IPS-11a (cell line): ENCODE measurements around the gene NSD1.
"Not testable (repeated sequence)": the region's sequence is repeated elsewhere in the genome, so short reads cannot be mapped to it uniquely, and the experiment has no call there.

Source experiments
- H3K4me3 ChIP-seq: one replicate; pipeline ENCODE4 v1.5.1; 2013; ENCODE audit warnings: low read depth, low read length, control low read depth

Gene NSD1

DNA sequence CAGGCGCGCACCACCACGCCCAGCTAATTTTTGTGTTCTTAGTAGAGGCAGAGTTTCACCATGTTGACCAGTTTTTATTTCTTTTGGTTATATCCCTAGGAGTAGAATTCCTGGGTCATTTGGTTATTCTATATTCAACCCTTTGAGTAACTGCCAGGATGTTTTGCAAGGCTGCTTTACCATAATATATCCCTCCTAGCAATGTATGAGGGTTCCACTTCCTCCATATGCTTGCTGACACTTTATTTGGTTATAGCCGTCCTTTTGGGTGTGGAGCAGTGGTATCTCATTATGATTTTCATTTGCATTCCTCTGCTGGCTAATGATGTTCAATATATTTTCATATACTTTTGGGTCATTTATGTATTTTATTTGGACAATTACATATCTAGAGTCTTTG, 88.7 kb downstream of the NSD1 start:
- no peak overlapping the region for H3K4me3 ChIP-seq

DNA sequence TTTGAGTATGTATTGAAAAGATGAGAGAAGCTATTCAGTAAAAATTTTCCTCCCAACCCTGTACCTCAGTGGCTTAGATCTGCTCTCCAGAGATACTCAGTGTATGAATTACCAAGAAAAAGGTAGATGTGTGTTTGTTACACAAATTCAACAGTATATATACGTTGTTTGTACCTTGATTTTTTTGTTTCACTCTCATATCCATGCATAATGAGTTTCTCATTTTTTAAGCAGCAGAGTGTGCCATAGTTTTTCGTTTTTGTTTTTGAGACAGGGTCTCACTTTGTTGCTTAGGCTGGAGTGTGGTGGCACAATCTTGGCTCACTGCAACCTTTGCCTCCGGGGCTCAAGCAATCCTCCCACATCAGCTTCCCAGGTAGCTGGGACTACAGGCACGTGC, 92.2 kb downstream of the NSD1 start:
- H3K4me3 ChIP-seq: no peak overlapping the region

DNA sequence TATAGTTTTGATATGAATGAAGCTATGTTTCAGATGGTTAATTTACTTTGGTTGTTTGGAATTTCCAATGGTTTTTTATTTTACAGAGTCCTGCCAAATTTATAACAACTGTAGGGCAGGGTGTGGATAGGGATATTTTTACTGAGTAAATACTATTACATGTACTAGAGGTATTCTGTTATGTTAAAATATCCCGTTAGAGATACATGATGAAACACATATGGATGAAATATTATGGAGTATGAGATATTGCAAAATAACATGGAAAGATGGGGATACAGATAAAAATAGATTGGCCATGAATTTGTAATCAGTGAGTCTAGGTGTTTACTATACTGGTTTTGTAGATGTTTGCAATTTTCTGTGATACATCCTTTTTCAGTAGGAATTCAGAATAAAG, 93.3 kb downstream of the NSD1 start:
- no peak overlapping the region for H3K4me3 ChIP-seq

DNA sequence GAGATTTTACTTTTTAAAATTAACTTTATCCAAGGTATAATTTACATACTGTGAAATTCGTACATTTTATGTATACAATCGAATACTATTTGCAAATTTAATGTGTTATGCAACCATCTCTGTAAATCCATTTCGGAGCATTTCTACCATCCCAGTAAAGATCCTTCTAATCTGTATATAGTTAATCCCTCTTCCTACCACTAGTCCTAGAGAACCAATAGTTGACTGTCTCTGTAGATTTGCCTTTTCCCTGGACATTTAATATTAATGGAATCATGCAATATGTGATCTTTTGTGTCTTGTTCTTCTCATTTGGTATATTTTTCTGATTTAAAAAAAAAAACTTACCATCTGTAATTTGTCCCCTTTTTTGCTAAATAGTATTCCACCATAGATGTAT, 95.2 kb downstream of the NSD1 start:
- no peak overlapping the region for H3K4me3 ChIP-seq

DNA sequence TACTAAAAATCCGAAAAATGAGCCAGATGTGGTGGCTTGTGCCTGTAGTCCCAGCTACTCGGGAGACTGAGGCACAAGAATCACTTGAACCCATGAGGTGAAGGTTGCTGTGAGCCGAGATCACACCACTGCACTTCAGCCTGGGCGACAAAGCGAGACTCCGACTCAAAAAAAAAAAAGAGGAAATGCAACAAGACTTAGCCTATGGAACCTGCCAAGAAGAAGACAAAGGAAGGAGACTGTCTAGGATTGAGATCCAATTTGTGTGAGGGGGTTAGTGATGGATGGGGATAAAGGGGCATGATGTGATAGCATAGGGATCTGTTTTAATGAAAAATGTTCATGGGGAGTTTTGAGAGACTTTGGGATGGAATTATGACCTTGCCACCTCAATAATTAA, 97.1 kb downstream of the NSD1 start:
- H3K4me3 ChIP-seq: no peak overlapping the region

DNA sequence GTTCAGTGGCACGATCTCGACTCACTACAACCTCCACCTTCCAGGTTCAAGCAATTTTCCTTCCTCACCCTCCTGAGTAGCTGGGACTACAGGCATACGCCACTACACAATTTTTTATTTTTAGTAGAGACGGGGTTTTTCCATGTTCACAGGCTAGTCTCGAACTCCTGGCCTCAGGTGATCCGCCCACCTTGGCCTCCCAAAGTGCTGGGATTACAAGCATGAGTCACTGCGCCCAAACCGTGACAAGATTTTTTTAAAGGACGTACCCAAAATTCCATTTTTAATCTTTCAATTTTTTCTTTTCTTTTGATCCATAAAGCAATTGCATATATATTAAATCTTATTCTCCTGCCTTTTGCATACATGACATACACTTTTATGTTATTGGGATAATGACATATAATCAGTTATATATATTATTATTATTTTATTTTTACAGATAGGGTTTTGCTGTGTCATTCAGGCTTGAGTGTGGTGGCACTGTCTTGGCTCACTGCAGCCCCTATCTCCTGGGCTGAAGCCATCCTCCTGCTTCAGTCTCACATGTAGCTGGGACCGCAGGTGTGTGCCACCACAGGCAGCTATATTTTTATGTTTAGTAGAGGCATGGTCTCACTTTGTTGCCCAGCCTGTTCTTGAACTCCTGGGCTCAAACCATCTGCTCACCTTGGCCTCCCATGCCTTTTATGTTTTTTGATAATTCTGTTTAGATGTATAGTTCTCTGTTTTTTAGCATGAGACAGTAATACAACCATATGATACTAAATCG, 98.1 kb downstream of the NSD1 start:
- H3K4me3 ChIP-seq: no peak overlapping the region

DNA sequence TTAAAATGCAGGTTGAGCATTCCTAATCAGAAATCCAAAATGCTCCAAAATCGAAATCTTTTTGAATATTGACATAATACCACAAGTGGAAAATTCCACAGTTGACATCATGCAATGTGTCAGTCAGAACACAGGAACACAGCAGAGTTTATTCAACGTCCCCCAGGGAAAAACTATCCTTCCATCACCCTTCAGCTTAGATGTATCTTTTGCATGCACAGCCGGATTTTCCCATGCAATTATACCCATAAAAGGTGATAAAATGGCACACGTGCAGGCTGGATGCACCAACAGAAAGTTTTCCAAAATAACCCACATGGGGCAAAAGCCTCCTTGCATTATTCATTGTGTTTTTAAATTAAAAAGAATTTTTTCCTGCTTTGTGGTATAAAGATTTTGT, 98.8 kb downstream of the NSD1 start:
- H3K4me3 ChIP-seq: no peak overlapping the region

DNA sequence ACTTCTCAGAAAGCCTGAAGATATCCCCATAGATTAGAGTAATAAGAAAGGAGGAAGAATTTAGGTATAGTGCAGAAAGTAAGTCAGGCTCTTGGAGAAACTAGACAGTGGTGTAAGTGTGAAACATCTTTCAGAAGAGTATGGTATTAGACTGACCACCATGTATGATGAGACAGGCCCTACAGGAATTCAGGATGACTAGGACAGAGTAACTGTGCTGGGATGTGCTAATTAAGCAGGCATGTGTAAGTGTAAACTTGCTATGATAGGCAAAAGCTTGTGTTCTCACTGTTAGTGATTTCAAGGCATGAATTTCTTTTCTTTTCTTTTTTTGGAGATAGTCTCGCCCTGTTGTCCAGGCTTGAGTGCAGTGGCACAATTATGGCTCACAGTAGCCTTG, 99.2 kb downstream of the NSD1 start:
- no peak overlapping the region for H3K4me3 ChIP-seq

DNA sequence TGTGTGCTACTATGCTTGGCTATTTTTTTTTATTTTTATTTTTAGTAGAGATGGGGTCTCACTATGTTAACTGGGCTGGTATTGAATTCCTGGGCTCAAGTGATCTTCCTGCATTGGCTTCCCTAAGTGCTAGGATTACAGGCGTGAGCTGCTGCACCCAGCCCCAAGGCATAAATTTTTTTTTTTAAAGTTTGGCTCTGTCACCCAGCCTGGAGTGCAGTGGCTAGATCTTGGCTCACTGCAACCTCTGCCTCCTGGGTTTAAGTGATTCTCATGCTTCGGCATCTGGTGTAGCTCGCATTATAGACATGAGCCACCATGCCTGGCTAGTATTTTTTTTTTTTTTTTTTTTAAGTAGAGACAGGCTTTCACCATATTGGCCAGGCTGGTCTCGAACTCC, 99.6 kb downstream of the NSD1 start:
- no peak overlapping the region for H3K4me3 ChIP-seq

DNA sequence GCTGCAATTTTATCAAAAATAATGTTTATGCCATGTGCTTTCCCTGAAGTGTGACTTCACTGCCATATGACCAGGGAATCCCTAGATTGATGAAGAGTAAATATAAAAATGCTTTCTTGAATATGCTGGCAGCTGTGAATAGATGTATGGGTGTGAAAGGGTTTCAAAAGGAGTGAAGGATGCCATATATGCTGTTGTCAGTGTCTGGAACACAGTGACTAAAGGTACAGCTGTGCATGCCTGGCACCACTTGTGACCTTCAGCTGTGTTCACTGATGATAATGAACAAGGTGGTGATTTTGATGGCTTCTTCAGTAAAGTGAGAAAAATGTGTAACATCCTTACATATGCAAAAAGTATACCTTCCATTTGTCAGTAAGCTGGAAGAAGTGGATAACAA, 100.2 kb downstream of the NSD1 start:
- no peak overlapping the region for H3K4me3 ChIP-seq

DNA sequence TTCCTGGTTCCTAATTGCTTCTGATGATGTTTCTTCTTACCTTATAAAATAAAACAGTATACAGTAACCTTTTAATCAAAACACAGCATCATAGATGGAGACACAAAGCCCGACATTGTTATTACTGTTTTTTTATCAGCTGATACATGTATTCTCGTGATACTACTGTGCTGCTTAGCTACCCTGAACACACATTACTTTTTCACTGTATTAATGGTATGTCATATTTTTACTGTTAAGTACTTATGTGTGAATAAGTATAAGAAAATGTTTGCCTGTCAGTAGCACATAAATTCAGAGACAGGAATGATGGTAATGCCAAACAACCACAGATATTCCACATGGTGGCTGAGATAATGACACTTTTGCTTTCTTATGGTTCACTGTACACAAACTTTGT, 101.3 kb downstream of the NSD1 start:
- H3K4me3 ChIP-seq: no peak overlapping the region

DNA sequence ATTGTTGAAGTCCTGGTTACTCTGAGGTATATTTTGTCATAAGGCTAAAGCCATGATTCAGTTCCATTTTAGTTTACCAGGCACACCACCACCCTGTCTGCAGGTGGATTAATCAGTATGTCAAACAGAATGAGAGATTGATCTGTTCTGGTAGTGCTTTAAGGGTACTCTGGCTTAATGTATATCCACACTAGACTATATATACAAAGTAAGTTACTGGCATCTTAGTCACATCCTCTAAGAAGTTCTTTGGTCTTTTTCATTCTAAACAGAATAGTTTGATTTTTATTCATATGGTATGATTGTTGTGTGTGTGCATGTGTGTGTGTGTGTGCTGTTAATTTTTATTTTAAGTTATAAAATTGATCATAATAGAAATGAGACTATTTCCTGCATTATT, 108.2 kb downstream of the NSD1 start:
- no peak overlapping the region for H3K4me3 ChIP-seq

DNA sequence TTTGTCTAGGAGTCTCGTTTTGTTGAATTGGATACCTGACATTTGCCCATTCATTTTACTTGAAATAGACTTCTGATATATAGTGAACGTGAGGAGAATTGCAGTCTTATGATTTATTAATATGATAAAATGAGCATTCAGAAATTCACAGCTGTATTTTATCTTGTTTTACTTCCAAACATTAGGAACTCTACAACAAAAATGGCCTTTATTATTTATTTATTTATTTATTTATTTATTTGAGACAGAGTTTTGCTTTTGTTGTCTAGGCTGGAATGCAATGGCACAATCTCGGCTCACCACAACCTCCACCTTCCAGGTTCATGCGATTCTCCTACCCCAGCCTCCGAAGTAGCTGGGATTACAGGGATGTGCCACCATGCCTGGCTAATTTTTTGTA, 108.7 kb downstream of the NSD1 start:
- H3K4me3 ChIP-seq: no peak overlapping the region

DNA sequence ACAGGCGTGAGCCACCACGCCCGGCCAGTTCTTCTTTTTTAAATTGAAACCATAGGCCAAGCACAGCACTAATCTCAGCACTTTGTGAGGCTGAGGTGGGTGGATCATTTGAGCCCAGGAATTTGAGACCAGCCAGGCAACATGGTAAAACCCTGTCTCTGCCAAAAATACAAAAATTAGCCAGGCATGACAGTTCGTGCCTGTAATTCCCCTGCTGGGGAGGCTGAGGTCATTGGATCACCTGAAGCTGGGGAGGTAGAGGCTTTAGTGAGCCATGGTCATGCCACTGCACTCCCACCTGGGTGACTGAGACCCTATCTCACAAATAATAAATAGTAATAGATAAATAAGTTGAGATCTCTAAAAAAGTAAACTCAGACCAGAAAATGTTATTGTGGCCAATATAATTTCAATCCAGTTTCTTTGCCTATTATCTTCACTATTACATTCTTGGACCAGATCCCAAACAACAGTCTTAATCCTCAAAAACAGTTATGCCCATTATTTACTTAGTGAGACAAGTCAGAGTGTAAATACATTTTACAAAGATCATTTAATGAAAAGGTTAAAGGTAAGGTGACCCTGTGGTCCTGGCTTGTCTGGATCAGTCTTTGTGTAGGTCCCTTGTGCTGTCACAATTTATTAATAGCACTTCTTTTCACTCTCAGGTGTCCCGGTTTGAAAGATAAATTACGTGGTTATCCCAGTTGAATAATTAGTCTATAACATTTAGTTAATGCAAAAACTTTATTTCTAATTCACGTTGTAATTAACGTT, 116.4 kb downstream of the NSD1 start:
- H3K4me3 ChIP-seq: no peak overlapping the region

DNA sequence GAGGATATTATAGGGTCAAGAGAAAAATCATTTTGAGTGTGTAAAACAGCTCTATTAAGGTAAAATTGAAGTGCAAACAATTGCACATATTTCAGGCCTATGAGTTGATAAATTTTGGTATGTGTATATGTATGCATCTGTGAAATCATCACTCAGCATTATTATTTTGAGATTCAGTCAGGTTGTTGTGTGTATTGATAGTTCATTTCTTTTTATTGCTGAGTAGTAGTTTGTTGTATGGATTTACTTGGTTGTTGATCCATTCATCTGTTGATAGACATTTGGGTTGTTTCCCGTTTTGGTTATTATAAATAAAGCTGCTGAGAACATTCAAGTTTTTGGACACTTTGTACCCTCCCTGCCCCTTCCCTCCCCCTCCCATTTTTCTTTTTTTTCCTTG, 119.7 kb downstream of the NSD1 start:
- no peak overlapping the region for H3K4me3 ChIP-seq

DNA sequence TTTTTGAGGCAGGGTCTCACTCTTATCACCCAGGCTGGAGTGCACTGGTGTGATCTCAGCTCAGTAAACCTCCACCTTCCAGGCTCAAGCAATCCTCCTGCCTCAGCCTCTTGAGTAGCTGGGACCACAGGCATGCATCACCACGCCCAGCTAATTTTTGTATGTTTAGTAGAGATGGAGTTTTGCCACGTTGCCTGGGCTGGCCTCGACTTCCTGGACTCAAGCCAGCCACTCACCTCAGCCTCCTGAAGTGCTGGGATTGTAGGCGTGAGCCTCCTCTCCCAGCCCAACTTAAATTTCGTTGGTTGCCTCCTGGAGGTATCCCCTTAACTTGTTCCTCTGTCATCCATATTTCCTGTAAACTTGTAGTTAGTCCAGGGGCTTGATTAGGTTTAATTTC, 122.7 kb downstream of the NSD1 start:
- H3K4me3 ChIP-seq: no peak overlapping the region

DNA sequence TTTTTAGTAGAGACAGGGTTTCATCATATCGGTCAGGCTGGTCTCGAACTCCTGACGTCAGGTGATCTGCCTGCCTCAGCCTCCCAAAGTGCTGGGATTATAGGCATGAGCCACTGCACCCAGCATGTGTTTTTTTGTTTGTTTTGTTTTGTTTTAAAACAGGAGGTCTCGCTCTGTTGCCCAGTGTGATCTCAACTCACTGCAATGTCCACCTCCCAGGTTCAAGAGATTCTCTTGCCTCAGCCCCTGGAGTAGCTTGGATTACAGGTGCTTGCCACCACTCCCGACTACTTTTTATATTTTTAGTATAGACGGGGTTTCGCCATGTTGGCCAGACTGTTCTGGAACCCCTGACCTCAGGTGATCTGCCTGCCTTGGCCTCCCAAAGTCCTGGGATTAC, 125.1 kb downstream of the NSD1 start:
- H3K4me3 ChIP-seq: not testable (repeated sequence)

DNA sequence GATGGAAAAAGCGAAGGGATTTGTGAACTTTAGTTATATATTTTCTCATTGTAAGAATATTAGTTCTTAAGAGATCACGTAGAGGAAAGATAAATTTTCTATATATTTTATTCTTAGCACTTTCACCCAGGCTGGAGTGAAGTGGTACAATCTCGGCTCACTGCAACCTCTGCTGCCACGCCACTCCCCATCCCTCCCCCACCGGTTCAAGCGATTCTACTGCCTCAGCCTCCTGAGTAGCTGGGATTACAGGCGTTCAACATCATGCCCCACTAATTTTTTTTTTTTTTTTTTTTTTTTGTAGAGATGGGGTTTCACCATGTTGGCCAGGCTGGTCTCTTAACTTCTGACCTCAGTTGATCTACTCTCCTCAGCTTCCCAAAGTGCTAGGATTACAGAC, 127.4 kb downstream of the NSD1 start:
- H3K4me3 ChIP-seq: no peak overlapping the region

DNA sequence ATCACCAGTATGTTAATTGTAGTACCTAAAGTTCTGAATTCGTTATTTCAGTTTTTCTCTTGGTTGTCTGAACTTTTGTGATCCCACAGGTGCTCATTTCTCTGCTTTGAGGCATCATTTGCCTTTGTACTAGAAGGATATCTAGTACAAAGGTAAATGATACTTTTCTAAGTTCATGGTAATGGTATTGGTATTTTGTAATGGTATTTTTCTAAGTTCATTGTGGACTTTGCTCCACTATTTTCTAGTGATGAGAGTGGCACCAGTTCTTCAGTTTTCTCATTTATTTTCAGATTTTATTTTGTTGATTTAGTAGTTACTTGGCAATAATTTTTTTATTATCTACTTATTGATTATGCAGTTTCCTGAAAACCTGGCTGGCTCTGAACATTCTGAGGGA, 127.9 kb downstream of the NSD1 start:
- H3K4me3 ChIP-seq: no peak overlapping the region

DNA sequence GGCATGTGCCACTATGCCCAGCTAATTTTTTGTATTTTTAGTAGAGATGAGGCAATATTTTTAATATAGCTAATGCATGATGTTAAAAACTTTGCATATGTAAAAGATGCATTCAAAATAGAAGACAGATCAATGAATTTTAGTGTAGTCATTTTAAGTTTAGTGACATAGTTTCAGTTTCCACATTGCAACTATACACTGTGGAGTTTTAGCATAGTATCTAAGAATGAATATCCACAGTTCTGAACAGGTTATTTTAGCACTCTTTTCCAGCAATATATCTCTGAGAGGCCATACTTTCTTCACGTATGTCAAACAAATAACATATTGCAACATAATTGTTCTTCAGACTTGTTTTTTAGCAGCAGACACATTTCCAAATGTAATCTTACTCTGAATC, 130.6 kb downstream of the NSD1 start:
- H3K4me3 ChIP-seq: no peak overlapping the region

DNA sequence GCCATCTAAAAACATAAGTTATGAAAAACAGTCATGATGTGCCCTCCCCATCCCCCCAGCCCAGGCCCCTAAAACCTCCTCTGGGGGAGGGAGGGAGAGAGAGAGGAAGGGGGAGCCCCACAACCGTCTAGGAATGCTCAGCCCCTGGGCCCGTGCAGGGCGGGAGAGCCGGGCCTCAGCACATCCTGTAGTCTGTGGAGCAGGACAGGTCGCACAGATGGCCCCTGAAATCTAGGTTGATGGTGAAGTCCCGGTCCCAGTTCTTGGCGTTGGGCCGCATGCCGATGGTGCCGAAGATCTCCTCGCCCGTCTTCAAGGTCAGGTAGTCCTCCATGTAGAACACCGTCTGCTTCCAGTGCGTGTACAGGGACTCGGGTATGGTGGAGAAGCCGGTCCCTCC, 131.8 kb downstream of the NSD1 start:
- H3K4me3 ChIP-seq: no peak overlapping the region

DNA sequence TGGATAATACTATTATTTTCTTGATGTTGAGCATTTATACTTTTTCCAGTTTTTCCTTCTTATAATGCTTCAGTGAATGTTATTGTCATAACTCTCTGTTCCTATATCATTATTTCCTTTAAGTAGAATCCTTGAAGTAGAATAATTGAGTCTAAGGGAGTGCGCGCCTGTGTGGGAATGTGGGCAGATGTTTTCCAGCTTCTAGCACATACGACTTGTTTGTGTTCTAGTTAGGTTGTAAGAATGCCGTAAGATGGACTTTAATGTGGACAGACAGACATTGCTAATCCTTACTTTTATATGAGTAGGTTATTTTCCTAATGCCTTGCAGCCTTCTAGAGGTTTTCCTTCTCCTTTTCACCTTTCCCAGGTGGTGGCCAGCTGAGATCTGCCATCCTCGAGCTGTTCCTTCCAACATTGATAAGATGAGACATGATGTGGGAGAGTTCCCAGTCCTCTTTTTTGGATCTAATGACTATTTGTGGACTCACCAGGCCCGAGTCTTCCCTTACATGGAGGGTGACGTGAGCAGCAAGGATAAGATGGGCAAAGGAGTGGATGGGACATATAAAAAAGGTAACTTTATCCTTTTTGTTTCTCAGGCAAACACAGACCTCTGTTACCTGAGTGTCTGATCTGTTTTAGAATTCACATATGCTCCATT, 135.8 kb downstream of the NSD1 start:
- no peak overlapping the region for H3K4me3 ChIP-seq
